SK-N-DZ (cell line): ENCODE results near the gene CTAGE9.
"Not testable (repeated sequence)": the region's sequence is repeated elsewhere in the genome, so short reads cannot be mapped to it uniquely, and the experiment has no call there.

Experiments
- DNase-seq: peaks from one replicate; pipeline ENCODE4 v3.0.0-alpha.2; 2015; ENCODE audit warnings: low spot score

Gene CTAGE9

DNA sequence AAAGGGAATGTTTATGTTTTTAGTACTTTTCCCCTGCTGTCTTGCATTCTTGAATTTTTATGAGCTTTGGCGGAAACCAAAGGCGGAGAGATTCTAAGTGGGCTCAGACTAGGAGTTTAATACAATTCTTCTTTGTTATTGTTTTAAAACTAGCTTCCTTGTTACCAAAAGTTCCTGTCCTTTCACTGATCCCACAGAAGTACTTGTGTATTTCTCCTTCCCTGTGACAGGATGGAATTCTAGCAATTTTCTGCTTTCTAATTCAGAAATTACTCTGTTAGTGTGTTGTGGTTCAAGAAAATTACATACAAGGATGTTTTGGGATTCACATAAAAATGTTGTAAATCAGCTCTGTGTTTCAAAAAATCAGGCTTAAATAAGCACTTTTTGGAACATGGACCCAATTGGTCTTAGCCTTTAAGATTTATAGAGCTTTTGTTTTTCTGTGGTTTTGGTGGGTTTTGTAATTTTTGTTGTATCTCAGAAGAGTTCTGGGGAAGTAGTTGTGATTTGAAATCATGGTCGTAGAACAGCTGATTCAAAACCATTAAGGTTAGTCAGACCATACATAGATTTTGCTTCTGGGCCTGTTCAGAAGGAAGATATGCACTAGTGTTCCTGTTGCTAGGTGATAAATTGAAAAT is 17.6 kb upstream of the CTAGE9 start:
- DNase-seq: no peak

DNA sequence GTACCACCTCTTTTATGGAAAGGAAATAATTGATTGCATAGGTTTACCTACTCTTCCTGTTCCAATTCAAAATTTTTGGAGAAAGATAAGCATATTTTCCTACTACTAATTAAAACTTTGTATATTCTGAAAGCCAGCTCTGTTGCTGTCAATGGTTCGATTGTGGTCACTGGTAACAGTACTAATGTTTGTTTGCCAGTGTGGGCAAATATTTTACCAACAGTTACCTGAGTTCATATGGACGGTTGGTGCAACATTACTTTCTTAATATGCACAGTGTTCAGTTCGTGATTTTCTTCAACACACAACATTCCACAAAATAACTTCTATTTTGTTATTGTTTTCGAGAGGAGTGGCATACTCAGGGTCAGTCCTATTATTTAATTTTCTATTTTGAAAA is 17.1 kb upstream of the CTAGE9 start:
- DNase-seq: no peak

DNA sequence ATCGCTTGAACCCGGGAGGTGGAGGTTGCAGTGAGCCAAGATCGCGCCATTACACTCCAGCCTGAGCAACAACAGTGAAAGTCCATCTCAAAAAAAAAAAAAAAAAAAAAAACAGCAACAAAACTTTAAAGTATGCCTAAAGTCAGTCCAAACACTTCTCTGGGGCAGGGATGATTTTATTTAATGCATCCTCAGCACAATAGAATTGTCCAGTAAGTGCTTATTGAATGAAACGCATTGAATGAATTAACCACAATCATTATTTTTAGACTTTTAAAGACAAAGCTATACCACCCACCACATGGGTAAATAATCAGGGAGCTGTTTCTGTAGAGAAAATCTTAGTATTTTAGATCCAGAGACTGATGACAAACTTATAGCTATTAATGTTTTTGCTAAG is 16.6 kb upstream of the CTAGE9 start:
- no peak for DNase-seq

DNA sequence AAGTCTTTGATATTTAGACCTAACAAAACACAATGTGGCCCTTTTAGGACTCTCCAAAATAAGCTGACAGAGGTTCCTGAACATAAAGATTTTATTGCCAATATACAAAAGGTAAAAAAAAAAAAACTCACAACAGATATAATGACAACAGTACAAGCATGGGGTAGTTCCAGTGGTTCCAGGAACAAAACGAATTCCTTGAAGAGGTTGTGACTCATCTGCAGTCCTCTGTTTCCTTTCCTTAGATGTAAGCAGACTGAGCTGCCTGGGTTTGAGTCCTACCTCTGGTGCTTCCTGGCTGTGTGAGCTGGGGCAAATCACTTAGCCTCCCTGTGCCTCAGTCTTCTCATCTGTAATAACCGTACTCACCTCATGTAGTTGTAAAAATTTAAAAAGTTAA is 13.3 kb upstream of the CTAGE9 start:
- DNase-seq: no peak

DNA sequence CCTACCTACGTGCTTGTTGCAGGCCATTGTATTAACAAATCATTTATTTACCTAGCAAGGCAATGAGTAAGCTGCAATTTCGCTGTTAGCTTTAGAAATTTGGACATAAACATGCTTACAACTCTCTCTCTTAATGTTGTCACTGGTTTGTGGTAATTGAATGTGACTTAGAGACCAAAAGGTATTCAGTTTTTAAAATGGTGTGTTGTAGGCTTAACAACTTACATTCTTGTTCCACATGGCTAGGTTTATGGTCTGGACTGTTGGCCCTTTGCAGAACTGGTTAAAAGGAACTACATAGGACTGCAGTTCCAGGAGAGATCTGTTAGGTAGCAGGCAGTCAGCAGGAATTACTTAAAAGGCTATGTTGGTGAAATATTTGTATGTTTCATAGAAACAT is 10.3 kb upstream of the CTAGE9 start:
- DNase-seq: no peak

DNA sequence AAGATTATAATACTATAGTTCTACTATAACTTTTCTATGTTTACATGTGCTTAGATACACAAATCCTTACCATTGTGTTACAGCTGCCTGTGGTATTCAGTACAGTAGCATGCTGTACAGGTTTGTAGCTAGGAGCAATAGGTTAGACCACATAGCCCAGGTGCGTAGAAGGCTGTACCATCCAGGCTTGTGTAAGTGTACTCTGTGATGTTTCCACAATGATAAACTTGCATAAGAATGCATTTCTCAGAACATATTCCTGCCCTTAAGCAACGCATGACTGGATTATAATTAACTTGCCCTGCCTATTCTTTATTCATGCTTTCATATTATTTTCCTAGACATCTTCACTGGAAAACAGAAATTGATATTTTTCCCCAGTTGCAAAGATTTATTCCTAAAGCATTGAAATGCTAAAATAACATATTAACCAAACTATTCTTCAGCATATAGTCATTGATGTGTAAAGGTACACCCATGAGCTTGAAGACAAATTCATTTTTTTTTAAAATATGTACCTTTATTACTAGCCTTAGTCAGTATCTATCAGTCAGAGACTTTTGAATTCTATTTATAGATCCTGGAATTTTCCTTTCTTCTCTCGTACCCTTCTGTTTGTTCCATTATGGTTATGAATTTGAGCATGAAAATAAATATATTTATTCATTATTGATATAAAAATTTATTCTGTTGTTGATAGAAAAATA is 7.2 kb upstream of the CTAGE9 start:
- DNase-seq: no peak

DNA sequence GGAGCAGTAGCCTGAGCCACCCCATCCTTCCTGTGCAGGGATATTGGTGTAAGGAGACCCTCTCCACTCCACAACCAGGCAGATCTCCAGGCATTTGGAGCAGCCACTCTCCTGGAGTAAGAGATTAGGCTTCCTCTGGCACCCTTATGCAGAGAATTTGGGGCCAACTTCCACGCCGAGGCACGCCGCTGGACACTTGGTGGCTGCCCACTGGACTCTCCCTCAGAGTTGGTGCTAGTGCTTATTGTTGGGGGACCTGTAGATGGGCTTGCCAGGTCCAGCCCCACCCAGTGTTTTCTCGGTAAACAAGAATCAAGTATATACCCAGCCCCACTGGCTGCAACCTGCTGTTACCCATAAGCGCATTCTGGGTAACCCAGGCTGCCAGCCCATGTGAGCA is 4.8 kb upstream of the CTAGE9 start:
- DNase-seq: not testable (repeated sequence)

DNA sequence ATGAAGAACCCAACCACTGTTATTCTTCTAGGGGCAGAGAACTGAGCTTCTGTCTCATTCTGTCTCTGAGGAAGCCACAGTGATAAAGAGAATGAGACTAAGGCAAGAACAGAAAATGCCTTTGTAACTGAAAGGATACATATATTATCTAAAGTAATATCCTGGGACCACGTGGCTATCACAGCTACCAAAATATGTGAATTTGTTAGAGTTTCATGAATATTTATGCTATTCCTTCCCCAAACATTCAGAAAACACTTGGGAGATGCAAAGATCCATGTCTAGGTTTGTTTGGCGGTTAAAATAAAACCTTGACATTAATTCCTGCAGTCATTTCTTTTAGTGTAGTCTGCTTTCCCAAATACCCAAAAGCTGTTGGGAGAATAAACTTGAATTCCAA is 6.9 kb downstream of the CTAGE9 start:
- not testable (repeated sequence) for DNase-seq

DNA sequence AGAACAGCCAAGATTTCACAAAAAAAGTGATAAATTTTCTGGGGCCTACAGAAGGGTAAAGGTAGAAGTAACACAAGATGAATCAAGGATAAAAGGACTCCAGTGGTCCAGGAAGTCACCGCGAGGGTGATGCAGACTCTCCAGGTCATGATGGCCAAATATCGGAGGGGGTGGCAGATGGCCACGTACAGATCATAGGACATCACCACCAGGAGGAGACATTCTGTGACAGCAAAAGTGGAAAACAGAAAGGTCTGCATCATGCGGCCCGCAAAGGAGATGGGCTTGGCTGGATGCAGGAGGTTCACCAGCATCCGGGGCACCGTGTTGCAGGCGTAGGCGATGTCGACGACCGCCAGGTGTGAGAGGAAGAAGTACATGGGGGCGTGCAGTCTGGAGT is 10.0 kb downstream of the CTAGE9 start:
- not testable (repeated sequence) for DNase-seq

DNA sequence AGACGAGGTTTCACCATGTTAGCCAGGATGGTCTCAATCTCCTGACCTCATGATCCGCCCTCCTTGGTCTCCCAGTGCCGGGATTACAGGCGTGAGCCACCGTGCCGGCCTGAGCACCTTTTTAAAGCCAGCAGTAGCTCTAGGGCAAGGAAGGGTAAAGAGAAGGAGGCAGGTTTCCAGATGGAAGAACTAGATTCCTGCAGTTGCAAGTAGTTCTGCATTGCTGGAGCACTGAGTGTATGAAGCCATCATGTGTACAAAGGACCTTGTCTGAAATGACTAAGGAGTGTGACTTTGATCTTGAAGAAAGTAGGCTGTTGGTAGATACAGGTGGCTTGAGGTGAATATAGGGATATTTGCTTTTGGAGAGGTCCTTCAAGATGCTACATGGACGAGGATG is 13.9 kb downstream of the CTAGE9 start:
- no peak for DNase-seq

DNA sequence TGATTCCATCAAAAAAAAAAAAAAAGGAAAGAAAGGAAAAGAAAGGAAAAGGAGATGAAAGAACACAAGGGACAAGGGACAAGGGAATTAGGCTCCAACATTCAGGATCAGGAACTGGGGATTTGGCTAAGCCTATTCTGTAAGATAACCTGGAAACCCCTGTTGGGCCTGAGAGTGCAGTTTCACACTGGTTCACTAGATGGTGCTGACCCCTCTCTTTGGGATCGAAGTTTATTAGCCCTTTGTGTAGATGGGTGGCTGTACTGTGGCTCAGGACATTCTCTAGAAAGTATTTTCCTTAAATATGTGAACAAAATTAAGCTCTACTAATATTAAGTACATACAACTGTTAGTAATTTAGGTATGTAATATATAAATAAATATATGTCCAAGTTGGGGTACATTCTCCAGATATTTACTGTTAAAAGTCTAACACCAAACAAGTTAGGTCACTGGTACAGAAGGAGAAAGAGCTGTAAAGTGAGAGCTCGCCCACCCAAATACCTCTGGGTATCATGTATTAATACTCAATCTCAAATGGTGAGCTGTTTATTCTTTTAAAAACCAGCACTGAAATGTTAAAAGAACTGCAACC is 15.9 kb downstream of the CTAGE9 start:
- DNase-seq: peak; percentile 54

DNA sequence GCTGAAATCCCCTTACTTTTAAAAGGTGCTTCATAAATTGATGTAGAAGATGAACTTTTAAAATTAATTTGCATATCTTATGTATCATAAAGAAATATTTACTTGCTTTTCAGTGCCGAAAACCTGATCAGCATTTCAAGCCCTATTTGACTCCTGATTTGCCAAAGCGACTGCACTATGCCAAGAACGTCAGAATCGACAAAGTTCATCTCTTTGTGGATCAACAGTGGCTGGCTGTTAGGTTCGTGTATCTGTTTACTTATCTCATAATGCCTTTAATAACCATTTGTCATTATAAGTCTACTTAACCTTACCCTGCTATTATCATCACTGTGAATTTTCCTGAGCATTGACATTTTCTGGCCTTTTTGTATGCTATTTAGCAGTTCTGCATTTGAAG is 17.4 kb downstream of the CTAGE9 start:
- DNase-seq: peak; percentile 39

DNA sequence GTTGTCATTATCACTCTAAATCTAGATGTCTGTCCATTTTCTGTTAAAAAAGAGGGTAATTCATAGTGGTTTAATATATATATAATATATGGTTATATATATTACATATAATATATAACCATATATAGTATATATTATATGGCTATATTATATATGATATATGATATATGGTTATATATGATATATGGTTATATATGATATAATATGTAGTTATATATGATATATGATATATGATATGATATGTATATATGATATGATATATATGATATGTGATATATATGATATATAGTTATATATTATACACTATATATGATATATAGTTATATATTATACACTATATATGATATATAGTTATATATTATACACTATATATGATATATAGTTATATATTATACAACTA is 18.2 kb downstream of the CTAGE9 start:
- DNase-seq: no peak

DNA sequence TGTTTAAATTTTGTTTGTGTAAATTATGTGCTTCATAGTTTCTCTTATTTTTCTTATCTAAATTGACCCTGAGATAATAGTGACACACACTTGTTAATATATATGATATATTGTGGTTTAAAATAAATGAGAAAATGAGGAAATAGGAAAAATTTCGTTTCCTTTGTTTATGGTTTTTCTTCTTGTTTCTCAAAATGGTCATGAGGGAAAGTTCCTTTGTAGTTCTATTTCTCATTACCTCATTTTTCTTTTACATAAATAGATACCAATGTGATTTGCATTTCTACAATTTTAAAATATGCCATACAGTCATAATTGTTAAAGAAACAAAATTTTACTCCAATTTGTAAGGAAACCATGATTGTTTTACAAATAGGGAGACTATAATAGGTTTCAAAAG is 18.8 kb downstream of the CTAGE9 start:
- no peak for DNase-seq

DNA sequence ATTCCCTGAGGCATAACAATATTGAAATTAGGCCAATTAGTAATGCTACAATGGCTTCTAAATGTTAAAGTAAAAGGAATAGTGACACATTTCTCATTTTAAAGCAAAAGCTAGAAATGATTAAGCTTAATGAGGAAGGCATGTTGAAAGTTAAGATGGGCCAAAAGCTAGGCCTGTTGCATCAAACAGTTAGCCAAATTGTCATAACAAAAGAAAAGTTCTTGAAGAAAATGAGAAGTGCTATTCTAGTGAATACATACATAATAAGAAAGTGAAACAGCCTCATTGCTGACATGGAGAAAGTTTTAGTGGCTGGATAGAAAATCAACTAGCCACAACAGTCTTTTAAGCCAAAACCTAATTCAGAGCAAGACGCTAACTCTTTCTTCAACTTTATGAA is 22.5 kb downstream of the CTAGE9 start:
- no peak for DNase-seq

DNA sequence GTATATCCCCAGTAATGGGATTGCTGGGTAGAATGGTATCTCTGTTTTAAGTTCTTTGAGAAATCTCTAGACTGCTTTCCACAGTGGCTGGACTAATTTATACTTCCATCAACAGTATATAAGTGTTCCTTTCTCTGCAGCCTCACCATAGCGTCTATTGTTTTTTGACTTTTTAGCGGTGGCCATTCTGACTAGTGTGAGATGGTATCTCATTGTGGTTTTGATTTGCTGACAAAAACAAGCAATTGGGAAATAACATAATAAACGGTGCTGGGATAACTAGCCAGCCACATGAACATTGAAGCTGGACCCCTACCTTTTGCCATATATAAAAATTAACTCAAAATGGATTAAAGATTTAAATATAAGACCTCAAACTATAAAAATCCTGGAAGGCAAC is 23.8 kb downstream of the CTAGE9 start:
- DNase-seq: no peak

DNA sequence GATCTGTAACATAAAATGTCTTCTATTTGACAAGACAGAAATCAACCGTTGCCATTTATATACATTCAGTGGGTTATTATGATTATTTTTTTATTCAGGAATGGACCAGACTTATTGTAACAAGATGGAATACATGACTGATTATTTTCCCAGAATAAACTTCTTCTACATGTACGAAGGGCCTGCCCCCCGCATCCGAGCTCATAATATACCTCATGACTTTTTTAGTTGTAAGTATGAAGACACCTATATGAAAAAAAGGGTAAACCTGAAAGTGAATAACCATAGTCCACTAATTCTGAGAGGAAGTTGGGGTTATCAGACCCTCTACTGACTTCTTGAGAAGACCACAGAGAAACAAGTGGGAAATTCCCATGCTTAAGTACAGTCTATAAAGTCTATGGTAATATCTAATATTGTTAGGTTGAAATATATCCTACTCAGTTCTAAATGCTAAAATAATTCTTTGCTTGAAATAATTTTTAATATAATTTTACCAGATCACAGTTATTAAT is 25.5 kb downstream of the CTAGE9 start:
- no peak for DNase-seq

DNA sequence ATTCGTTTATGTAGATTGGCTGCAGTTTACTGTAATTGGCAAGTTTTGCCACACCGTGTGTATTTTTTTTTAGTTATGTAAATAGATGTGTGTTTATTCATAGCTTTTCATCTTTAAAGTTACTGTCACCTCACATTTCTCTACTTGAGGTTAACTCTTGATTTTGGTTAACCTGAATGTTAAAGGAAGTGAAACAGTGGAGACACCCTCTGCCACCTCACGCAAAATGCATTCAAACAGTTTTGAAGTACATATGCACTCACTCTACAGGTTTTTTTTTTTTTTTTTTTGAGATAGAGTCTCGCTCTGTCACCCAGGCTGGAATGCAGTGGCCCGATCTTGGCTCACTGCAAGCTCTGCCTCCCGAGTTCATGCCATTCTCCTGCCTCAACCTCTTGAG is 27.3 kb downstream of the CTAGE9 start:
- DNase-seq: no peak

DNA sequence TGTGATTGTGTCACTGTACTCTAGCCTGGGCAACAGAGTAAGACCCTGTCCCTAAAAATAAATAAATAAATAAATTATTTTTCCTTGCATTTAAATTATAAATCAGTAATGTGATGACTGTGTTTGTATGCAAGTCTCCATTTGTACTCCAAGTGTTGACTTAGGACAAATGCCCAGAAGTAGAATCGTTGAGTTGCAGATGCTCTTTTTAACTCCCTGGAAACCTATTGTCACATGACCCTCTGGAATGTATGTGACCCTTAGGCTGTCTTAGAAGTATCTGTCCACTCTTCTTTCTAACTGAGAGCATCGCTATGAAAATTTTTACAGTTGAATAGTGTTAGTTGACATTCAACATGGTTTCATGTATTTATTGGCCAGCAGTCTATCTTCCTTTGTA is 28.4 kb downstream of the CTAGE9 start:
- DNase-seq: no peak

DNA sequence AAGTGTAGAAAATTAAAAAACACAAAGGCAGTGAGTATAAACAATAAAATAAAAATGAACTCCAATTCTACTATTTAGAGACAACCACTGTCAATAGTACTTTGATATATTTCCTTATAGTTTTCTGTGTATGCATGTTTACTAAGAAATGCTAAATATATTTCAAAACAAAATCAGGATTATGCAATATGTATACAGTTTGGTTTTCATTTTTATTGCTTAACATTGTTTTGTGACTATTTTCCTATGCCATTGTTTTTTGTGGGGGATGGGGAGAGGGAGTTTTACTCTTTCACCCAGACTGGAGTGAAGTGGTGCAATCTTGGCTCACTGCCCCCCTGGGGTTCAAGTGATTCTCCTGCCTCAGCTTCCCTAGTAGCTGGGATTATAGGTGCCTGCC is 29.2 kb downstream of the CTAGE9 start:
- no peak for DNase-seq

DNA sequence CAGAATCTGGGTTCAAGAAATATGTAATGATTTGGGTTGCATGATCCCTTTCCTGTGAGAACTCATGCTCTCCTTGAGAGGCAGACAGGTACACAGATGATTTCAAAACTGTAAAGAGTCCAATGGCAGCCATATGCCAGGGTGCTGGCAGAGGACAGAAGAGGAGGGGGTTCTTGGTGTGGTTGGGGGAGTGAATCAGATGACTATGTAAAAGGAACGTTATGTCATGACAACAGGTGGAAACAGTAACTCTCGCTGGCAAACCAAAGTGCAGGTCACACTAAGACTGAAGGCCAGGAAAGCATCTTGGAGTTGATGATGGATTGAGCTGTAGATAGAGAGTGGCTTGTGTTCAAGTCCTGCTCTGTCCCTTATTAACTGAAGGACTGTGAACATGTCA is 29.9 kb downstream of the CTAGE9 start:
- no peak for DNase-seq

DNA sequence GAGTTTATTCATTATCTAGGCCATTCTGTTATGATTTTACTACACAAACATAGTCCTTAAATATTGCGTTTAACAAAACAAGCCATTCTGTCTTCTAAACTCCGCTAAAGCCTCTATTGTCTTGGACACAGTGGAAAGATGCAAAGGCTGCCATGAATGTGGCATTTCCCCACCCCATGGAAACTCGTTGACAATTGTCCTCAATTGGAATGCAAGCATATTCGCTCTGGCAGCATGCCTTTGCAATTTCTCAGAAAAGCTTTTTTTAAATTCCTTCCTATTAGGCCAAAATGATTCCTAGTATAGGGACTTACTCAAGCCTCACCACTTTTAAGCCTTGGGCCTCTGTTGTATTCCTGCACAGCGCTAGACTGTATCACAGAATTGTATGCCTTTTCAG is 32.4 kb downstream of the CTAGE9 start:
- DNase-seq: no peak

DNA sequence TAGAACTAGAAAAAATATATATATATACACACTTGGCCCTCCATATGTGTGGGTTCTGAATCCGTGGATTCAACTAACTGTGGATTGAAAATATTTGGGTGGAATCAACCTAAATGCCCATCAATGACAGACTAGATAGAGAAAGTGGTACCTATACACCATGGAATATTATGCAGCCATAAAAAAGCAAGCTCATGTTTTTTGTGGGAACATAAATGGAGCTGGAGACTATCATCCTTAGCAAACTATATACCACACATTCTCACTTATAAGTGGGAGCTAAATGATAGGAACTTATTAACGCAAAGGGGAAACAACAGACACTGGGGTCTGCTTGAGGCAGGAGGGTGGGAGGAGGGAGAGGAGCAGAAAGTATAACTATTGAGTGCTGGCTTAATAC is 37.6 kb downstream of the CTAGE9 start:
- DNase-seq: no peak
